Astrocyte (in vitro differentiated cells and primary cell): ENCODE results near the gene MROH7. TPM values are rescaled to one million over a fixed set of nuclear protein-coding genes. Genes with fewer than 3 reads are reported as not detected.

Source experiments
- DNase-seq: peaks from one replicate; pipeline ENCODE4 v3.0.0-alpha.2; 2010; ENCODE audit warnings: low read depth
- FAIRE-seq: peaks from 2 replicates; lab custom pipeline; 2011; peaks lifted over from hg19 to GRCh38; lab: Jason Lieb, UNC
- H2AFZ ChIP-seq: 2 replicates; pipeline ENCODE4 v1.6.0; 2012; ENCODE audit warnings: low read depth, low read length, inconsistent platforms
- H3K27ac ChIP-seq: 2 replicates; pipeline ENCODE4 v1.5.1; 2011; ENCODE audit warnings: low read depth, low read length, inconsistent platforms
- H3K27me3 ChIP-seq: 2 replicates; pipeline ENCODE4 v1.6.0; 2011; ENCODE audit warnings: low read length, inconsistent platforms; ENCODE audit not compliant: insufficient read depth
- H3K36me3 ChIP-seq: 2 replicates; pipeline ENCODE4 v1.5.1; 2011; ENCODE audit warnings: low read length, inconsistent platforms; ENCODE audit not compliant: insufficient read depth
- H3K4me1 ChIP-seq: 2 replicates; pipeline ENCODE4 v1.5.1; 2011; ENCODE audit warnings: low read length, inconsistent platforms; ENCODE audit not compliant: insufficient read depth
- H3K4me2 ChIP-seq: 2 replicates; pipeline ENCODE4 v1.6.0; 2012; ENCODE audit warnings: low read length, inconsistent platforms
- H3K4me3 ChIP-seq: 2 replicates; pipeline ENCODE4 v1.5.1; 2011; ENCODE audit warnings: low read depth, mild to moderate bottlenecking, low read length, inconsistent platforms; ENCODE audit not compliant: insufficient read depth
- H3K79me2 ChIP-seq: 2 replicates; pipeline ENCODE4 v1.6.0; 2012; ENCODE audit warnings: mild to moderate bottlenecking, low read length, inconsistent platforms; ENCODE audit not compliant: insufficient read depth
- H3K9ac ChIP-seq: 2 replicates; pipeline ENCODE4 v1.6.0; 2012; ENCODE audit warnings: mild to moderate bottlenecking, low read length, inconsistent platforms
- H3K9me3 ChIP-seq: 2 replicates; pipeline ENCODE4 v1.5.1; 2012; ENCODE audit warnings: low read depth, mild to moderate bottlenecking, low read length, inconsistent platforms; ENCODE audit not compliant: insufficient read depth
- H4K20me1 ChIP-seq: 2 replicates; pipeline ENCODE4 v1.6.0; 2012; ENCODE audit warnings: low read length, inconsistent platforms; ENCODE audit not compliant: insufficient read depth
- H3K27ac Mint-ChIP-seq: one replicate; pipeline ENCODE4 v1.8.0; 2021; ENCODE audit warnings: mild to moderate bottlenecking, mixed read lengths; ENCODE audit not compliant: unreplicated experiment
- H3K27me3 Mint-ChIP-seq: one replicate; pipeline ENCODE4 v1.8.0; 2021; ENCODE audit warnings: low read depth, mixed read lengths; ENCODE audit not compliant: unreplicated experiment
- H3K36me3 Mint-ChIP-seq: one replicate; pipeline ENCODE4 v1.8.0; 2021; ENCODE audit warnings: low read depth, mixed read lengths; ENCODE audit not compliant: unreplicated experiment
- H3K4me1 Mint-ChIP-seq: one replicate; pipeline ENCODE4 v1.8.0; 2021; ENCODE audit warnings: low read depth, mixed read lengths; ENCODE audit not compliant: unreplicated experiment
- H3K4me3 Mint-ChIP-seq: one replicate; pipeline ENCODE4 v1.8.0; 2021; ENCODE audit warnings: mild to moderate bottlenecking, moderate library complexity, mixed read lengths; ENCODE audit not compliant: unreplicated experiment
- H3K9me3 Mint-ChIP-seq: one replicate; pipeline ENCODE4 v1.8.0; 2021; ENCODE audit warnings: mild to moderate bottlenecking, mixed read lengths; ENCODE audit not compliant: unreplicated experiment
- CTCF ChIP-seq: IDR thresholded peaks from 2 replicates; pipeline ENCODE4 v1.5.1; 2011; ENCODE audit warnings: low read depth, mild to moderate bottlenecking, inconsistent platforms, low read length, moderate library complexity; ENCODE audit not compliant: insufficient read depth
- EZH2 ChIP-seq: IDR thresholded peaks from 2 replicates; pipeline ENCODE4 v1.6.1; 2012; ENCODE audit warnings: mild to moderate bottlenecking, low read length, inconsistent platforms; ENCODE audit not compliant: insufficient read depth
- total RNA-seq: library from RNA; stranded (reverse); gene quantifications from 2 replicates; pipeline ENCODE4 v1.2.1, GENCODE V29; 2021

Gene MROH7
- total RNA-seq, 1 donor from 2014 or later: not detected

GRCh38 chr1:54603241-54603640 is 38.3 kb upstream of the MROH7 start:
- peaks cover 20% of the 10 kb centered on the region for H3K27me3 Mint-ChIP-seq
- no peaks in the 10 kb centered on the region for H3K4me1 Mint-ChIP-seq
- Histone ChIP-seq H2AFZ (no peak overlapping the region), H3K4me3 (no peak overlapping the region), H3K4me2 (no peak overlapping the region), H3K9me3 (no peaks in the 10 kb centered on the region), H3K36me3 (no peaks in the 10 kb centered on the region), H4K20me1 (no peaks in the 10 kb centered on the region), H3K9ac (no peak overlapping the region), H3K79me2 (no peaks in the 10 kb centered on the region), H3K27me3 (no peaks in the 10 kb centered on the region), H3K4me1 (no peaks in the 10 kb centered on the region), H3K27ac (no peak overlapping the region)
- DNase-seq: no peak
- peaks cover 4% of the 10 kb centered on the region for H3K36me3 Mint-ChIP-seq
- H3K9me3 Mint-ChIP-seq: peaks cover 2% of the 10 kb centered on the region
- no peak overlapping the region for H3K27ac Mint-ChIP-seq
- no peak overlapping the region for H3K4me3 Mint-ChIP-seq
- FAIRE-seq: no peak
- TF ChIP-seq CTCF (no peak), EZH2 (no peak)

DNA sequence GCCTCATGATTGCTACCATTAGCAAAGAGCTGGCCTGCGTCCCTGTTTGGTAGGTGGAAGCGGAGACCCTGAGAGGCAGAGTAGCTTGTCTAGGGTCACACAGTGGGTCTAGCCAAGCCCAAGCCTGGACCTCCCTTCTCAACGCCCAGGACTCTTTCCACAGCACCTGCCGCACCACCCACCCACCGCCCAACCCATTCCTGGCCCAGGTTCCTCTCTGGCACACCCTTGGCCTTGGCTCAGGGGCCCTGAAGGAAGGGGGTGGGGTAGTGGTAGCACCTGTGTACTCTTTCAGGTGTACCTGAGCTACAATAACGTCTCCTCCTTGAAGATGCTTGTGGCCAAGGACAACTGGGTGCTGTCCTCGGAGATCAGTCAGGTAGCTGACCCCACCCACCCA is 37.5 kb upstream of the MROH7 start:
- TF ChIP-seq CTCF: no peak
- no peak for TF ChIP-seq EZH2
- Histone ChIP-seq H3K36me3 (no peaks in the 10 kb centered on the region), H3K79me2 (no peaks in the 10 kb centered on the region), H3K4me1 (no peaks in the 10 kb centered on the region), H3K9me3 (no peaks in the 10 kb centered on the region), H3K4me2 (no peak overlapping the region), H3K27ac (no peak overlapping the region), H3K4me3 (no peak overlapping the region), H3K27me3 (no peaks in the 10 kb centered on the region), H3K9ac (no peak overlapping the region), H4K20me1 (no peaks in the 10 kb centered on the region), H2AFZ (no peak overlapping the region)
- DNase-seq (no peak), FAIRE-seq (no peak)
- Mint-ChIP-seq H3K4me1 (no peaks in the 10 kb centered on the region), H3K4me3 (no peak overlapping the region), H3K36me3 (peaks cover 4% of the 10 kb centered on the region), H3K27ac (no peak overlapping the region), H3K27me3 (peaks cover 23% of the 10 kb centered on the region), H3K9me3 (peaks cover 2% of the 10 kb centered on the region)

DNA sequence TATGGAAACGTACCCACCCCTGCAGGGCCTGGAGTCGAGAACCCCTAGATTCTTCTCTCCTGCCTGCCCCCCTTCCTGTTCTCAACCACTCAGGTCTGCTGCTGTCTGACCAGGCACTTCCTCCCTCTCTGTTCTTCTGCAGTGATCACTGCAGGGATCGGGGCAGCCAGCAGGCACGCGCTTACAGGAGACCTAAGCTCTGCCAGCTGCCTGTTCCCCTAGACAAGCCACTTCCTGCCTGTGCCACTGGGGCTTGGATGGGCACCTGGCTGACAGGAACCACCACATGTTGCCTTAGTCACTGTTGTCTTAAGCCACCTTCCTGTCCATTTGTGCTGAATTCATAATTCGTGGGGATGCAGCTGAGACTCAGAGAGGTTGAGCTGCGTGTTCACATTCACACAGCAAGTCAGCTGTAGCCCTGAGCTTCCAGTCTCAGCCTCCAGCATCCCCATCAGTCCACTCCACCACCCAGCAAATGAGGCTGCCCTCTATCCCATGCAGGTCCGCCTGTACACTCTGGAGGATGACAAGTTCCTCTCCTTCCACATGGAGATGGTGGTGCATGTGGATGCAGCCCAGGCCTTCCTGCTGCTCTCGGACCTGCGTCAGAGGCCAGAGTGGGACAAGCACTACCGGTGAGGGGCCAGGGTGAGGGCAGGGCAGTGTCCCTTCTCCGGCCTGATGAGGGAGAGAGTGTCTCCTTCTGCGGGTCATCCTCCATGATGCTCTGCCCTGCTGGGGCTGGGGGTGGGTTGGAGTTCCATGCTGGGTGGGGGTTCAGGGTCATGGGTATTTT is 36.8 kb upstream of the MROH7 start:
- Mint-ChIP-seq H3K36me3 (peaks cover 4% of the 10 kb centered on the region), H3K27me3 (peaks cover 23% of the 10 kb centered on the region), H3K9me3 (peaks cover 2% of the 10 kb centered on the region), H3K4me1 (no peaks in the 10 kb centered on the region), H3K27ac (no peak overlapping the region), H3K4me3 (no peak overlapping the region)
- H3K4me1 ChIP-seq: no peaks in the 10 kb centered on the region
- no peaks in the 10 kb centered on the region for H3K27me3 ChIP-seq
- H2AFZ ChIP-seq: no peak overlapping the region
- no peaks in the 10 kb centered on the region for H3K36me3 ChIP-seq
- FAIRE-seq (no peak), DNase-seq (no peak)
- TF ChIP-seq CTCF (no peak), EZH2 (no peak)
- H3K27ac ChIP-seq: no peak overlapping the region
- H3K9ac ChIP-seq: no peak overlapping the region
- H3K79me2 ChIP-seq: no peaks in the 10 kb centered on the region
- no peaks in the 10 kb centered on the region for H3K9me3 ChIP-seq
- no peak overlapping the region for H3K4me3 ChIP-seq
- H3K4me2 ChIP-seq: no peak overlapping the region
- no peaks in the 10 kb centered on the region for H4K20me1 ChIP-seq
